Natural killer cell (primary cell): Measurements from ENCODE around the gene KRTDAP. TPM values are rescaled to one million over a fixed set of nuclear protein-coding genes. Genes with fewer than 3 reads are reported as not detected.
A peak's percentile ranks its signal among the peaks of the same experiment; 100 is the strongest.

ENCODE experiments used
- ATAC-seq, 3 donors: fragments of 150-1000 bp in 2 of 3; fragments of 200-7000 bp in 1 of 3; cut with Tn5 transposase; 1 replicate in 1 of 3; 2 replicates in 2 of 3; pipeline ENCODE4 v1.10.0; 2021; ENCODE audit warnings: mild to moderate bottlenecking in 2 of 3, moderate library complexity in 2 of 3
- DNase-seq, 2 donors: peaks; one replicate each; pipeline versions ENCODE4 v3.0.0 to v3.0.0-alpha.2; 2013 to 2021; ENCODE audit warnings: mixed read lengths in 1 of 2
- H3K27ac ChIP-seq: one replicate; pipeline ENCODE4 v1.5.1; 2013; ENCODE audit warnings: mild to moderate bottlenecking, low read length
- H3K27me3 ChIP-seq: one replicate; pipeline ENCODE4 v1.6.1; 2013; ENCODE audit warnings: low read length; ENCODE audit not compliant: control insufficient read depth, insufficient read depth
- H3K36me3 ChIP-seq: one replicate; pipeline ENCODE4 v1.6.1; 2013; ENCODE audit warnings: low read length; ENCODE audit not compliant: control insufficient read depth, insufficient read depth
- H3K4me1 ChIP-seq: one replicate; pipeline ENCODE4 v1.6.1; 2013; ENCODE audit warnings: low read length; ENCODE audit not compliant: control insufficient read depth, insufficient read depth
- H3K4me3 ChIP-seq: one replicate; pipeline ENCODE4 v1.5.1; 2013; ENCODE audit warnings: low read length
- H3K9me3 ChIP-seq: one replicate; pipeline ENCODE4 v1.6.1; 2013; ENCODE audit warnings: low read length; ENCODE audit not compliant: control insufficient read depth, insufficient read depth
- H3K27ac Mint-ChIP-seq, 2 donors: one replicate each; pipeline ENCODE4 v1.8.0; 2022; ENCODE audit warnings: mild to moderate bottlenecking in 2 of 2, mixed read lengths in 2 of 2, moderate library complexity in 1 of 2
- H3K27me3 Mint-ChIP-seq, 2 donors: one replicate each; pipeline ENCODE4 v1.8.0; 2022; ENCODE audit warnings: low read depth in 2 of 2, mixed read lengths in 2 of 2
- H3K36me3 Mint-ChIP-seq: one replicate; pipeline ENCODE4 v1.8.0; 2022; ENCODE audit warnings: mixed read lengths
- H3K4me1 Mint-ChIP-seq, 2 donors: one replicate each; pipeline ENCODE4 v1.8.0; 2022; ENCODE audit warnings: mixed read lengths in 2 of 2
- H3K4me3 Mint-ChIP-seq: one replicate; pipeline ENCODE4 v1.8.0; 2022; ENCODE audit warnings: mild to moderate bottlenecking, moderate library complexity, mixed read lengths
- H3K9me3 Mint-ChIP-seq, 2 donors: one replicate each; pipeline ENCODE4 v1.8.0; 2022; ENCODE audit warnings: mixed read lengths in 2 of 2
- WGBS: methylation state at CpG from one replicate; pipeline ENCODE4 v1.1.7; 2013; ENCODE audit warnings: missing lambda C conversion rate; ENCODE audit not compliant: insufficient coverage; 5-methylcytosine and 5-hydroxymethylcytosine counted together
- intact Hi-C: fragments of 100-400 bp; cut with micrococcal nuclease; formaldehyde crosslinking; loops from one replicate; pipeline ENCODE4 v1.14.2; 2022
- total RNA-seq, 4 donors: library from RNA; stranded (reverse); fragments of 120-200 nt in 1 of 4; gene quantifications; one replicate each; pipeline versions ENCODE4 v1.2.3 to v1.2.4, GENCODE V29; 2013 to 2022
- TF ChIP-seq, protein P1 (sequence below): fragments of 200-600 bp; IDR thresholded peaks from one replicate; pipeline ENCODE4 v1.8.0; 2022; ENCODE audit warnings: antibody characterized with exemption

The KRTDAP gene
- total RNA-seq, 3 donors from 2014 or later (not counting 1 experiment from before 2014, with no cell fraction given): not detected

DNA sequence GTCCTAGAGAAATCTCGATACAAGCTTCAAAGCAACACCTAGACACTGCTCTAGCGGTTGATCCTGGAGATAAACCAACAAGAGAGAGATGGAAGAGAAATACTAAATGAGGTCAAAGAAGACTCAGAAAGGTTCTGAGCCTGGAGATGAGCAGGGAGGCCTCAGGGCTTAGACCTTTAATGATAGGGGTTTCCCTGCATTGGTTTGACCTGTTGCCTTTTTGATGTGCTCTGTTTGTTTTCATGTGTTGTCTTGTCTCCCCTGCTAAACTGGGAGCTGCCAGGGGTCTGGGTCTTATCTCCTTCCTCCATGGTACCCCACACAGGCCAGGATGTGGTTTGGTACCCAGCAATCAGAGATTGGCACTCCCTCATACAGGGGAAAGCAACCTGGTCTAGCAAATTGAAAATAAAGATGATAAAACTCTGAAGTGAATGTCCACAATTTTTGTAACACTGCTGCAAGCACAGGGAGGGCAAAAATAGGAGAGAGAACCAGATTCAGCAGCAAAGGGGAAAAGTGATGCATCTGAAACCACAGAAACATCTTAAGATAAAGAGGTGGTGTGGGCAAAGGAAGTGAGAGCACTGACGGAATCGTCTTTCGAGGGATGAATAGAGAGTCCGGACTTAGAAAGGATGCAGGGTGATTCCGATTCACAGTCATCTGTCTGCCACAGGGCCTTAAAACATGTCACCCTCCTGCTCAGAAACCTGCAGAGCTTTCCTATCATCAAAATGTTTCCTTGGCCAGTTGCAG, 38.7 kb downstream of the KRTDAP start:
- Histone ChIP-seq H3K4me1 (peaks cover 55% of the 10 kb centered on the region), H3K9me3 (no peaks in the 10 kb centered on the region), H3K36me3 (no peaks in the 10 kb centered on the region), H3K4me3 (no peak overlapping the region), H3K27ac (peak overlapping the region; percentile 9), H3K27me3 (no peaks in the 10 kb centered on the region)
- Mint-ChIP-seq H3K9me3 (no peaks in the 10 kb centered on the region), H3K4me3 (peak overlapping the region; percentile 4), H3K36me3 (no peaks in the 10 kb centered on the region), H3K4me1 (peaks cover 26 to 35% of the 10 kb centered on the region in 2 donors), H3K27me3 (peaks cover 0 to 12% of the 10 kb centered on the region in 2 donors), H3K27ac (peak overlapping the region; percentile 17 to 73)
- WGBS: 15% methylated on average over 7 of the region's 7 CpGs
- TF ChIP-seq, protein P1, sequence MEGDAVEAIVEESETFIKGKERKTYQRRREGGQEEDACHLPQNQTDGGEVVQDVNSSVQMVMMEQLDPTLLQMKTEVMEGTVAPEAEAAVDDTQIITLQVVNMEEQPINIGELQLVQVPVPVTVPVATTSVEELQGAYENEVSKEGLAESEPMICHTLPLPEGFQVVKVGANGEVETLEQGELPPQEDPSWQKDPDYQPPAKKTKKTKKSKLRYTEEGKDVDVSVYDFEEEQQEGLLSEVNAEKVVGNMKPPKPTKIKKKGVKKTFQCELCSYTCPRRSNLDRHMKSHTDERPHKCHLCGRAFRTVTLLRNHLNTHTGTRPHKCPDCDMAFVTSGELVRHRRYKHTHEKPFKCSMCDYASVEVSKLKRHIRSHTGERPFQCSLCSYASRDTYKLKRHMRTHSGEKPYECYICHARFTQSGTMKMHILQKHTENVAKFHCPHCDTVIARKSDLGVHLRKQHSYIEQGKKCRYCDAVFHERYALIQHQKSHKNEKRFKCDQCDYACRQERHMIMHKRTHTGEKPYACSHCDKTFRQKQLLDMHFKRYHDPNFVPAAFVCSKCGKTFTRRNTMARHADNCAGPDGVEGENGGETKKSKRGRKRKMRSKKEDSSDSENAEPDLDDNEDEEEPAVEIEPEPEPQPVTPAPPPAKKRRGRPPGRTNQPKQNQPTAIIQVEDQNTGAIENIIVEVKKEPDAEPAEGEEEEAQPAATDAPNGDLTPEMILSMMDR: no peak
- peak; percentile 63 to 74 (median 67) for ATAC-seq
- DNase-seq: peak in 1 of 2 donors; percentile 47
- intact Hi-C loops: no loop called here

- H3K9me3 ChIP-seq: no peaks in the 10 kb centered on the region
- Mint-ChIP-seq H3K27ac (no peak overlapping the region), H3K4me3 (no peak overlapping the region), H3K9me3 (no peaks in the 10 kb centered on the region), H3K4me1 (peaks cover 45 to 52% of the 10 kb centered on the region in 2 donors), H3K36me3 (no peaks in the 10 kb centered on the region), H3K27me3 (peaks cover 0 to 12% of the 10 kb centered on the region in 2 donors)
- no peak overlapping the region for H3K27ac ChIP-seq
- TF ChIP-seq, protein P1: no peak
- no peak for DNase-seq
- intact Hi-C loops: no loop called here
- no peaks in the 10 kb centered on the region for H3K27me3 ChIP-seq
- H3K4me1 ChIP-seq: peaks cover 63% of the 10 kb centered on the region
- no peak overlapping the region for H3K4me3 ChIP-seq
- no peak for ATAC-seq
- no peaks in the 10 kb centered on the region for H3K36me3 ChIP-seq
- 89% methylated on average over 27 of the region's 27 CpGs for WGBS
These were observed 40.8 kb downstream of the KRTDAP start for GRCh38 chr19:35449359-35450043.

- H3K4me3 Mint-ChIP-seq: no peak within 1 kb of the TSS
- H3K4me3 ChIP-seq: no peak within 1 kb of the TSS
- H3K27ac Mint-ChIP-seq: peak within 1 kb of the TSS; percentile 53 to 96
- peak within 1 kb of the TSS; percentile 41 for H3K27ac ChIP-seq
- H3K36me3 ChIP-seq: no peaks in the 10 kb centered on the region
- H3K27me3 ChIP-seq: no peaks in the 10 kb centered on the region
- intact Hi-C loops: loop anchor here (2.0 kb wide), 1 partner anchor 15 kb away; no protein-coding TSS in a partner anchor
- H3K4me1 Mint-ChIP-seq: peaks cover 45 to 52% of the 10 kb centered on the region in 2 donors
- ATAC-seq: no peak
- H3K36me3 Mint-ChIP-seq: no peaks in the 10 kb centered on the region
- DNase-seq: no peak
- TF ChIP-seq, protein P1: no peak
- H3K27me3 Mint-ChIP-seq: peaks cover 0 to 12% of the 10 kb centered on the region in 2 donors
- 82% methylated on average over 11 of the region's 12 CpGs for WGBS
- H3K9me3 ChIP-seq: no peaks in the 10 kb centered on the region
- peaks cover 63% of the 10 kb centered on the region for H3K4me1 ChIP-seq
- no peaks in the 10 kb centered on the region for H3K9me3 Mint-ChIP-seq
These were observed 42.4 kb downstream of the KRTDAP start, which contains the start of gene FFAR2 for GRCh38 chr19:35447606-35448469. FFAR2 (plus strand) TSS chr19:35448257; CDS start chr19:35449715, 1,458 bp downstream.
